DOHH2 (cell line): ENCODE results near the gene RPAP3.
A peak's percentile ranks its signal among the peaks of the same experiment; 100 is the strongest.

Experiments used
- H3F3A ChIP-seq: fragments of 200-600 bp; sonication (generic), shearing (Covaris generic); 2 replicates; pipeline ENCODE4 v1.6.0; 2016; ENCODE audit warnings: antibody characterized with exemption, mild to moderate bottlenecking; ENCODE audit not compliant: control insufficient read depth, insufficient read depth
- H3K27ac ChIP-seq: fragments of 200-600 bp; sonication (generic); 2 replicates; pipeline ENCODE4 v1.5.1; 2014; ENCODE audit warnings: low read depth, mild to moderate bottlenecking, low read length, moderate library complexity
- H3K27me3 ChIP-seq: fragments of 200-600 bp; sonication (generic); 2 replicates; pipeline ENCODE4 v1.6.1; 2014; ENCODE audit warnings: mild to moderate bottlenecking, low read length, mixed read lengths; ENCODE audit not compliant: control insufficient read depth
- H3K36me3 ChIP-seq: fragments of 200-600 bp; sonication (generic); 2 replicates; pipeline ENCODE4 v1.6.1; 2014; ENCODE audit warnings: mild to moderate bottlenecking, low read length, moderate library complexity, mixed read lengths; ENCODE audit not compliant: control insufficient read depth
- H3K4me1 ChIP-seq: fragments of 200-600 bp; sonication (generic); 2 replicates; pipeline ENCODE4 v1.6.1; 2014; ENCODE audit warnings: mild to moderate bottlenecking, low read length, mixed read lengths; ENCODE audit not compliant: control insufficient read depth
- H3K4me2 ChIP-seq: fragments of 200-600 bp; sonication (generic); 2 replicates; pipeline ENCODE4 v1.6.0; 2014; ENCODE audit warnings: mild to moderate bottlenecking, low read length, moderate library complexity
- H3K4me3 ChIP-seq: fragments of 200-600 bp; sonication (generic); 2 replicates; pipeline ENCODE4 v1.5.1; 2014; ENCODE audit warnings: mild to moderate bottlenecking, low read length, mixed read lengths
- H3K79me2 ChIP-seq: fragments of 200-600 bp; sonication (generic); 2 replicates; pipeline ENCODE4 v1.6.1; 2014; ENCODE audit warnings: mild to moderate bottlenecking, low read length, mixed read lengths; ENCODE audit not compliant: control insufficient read depth
- H3K9me2 ChIP-seq: fragments of 200-600 bp; sonication (generic); replicated peaks from 2 replicates; pipeline ENCODE4 v1.6.1; 2014; ENCODE audit warnings: mild to moderate bottlenecking, low read length, mixed read lengths; ENCODE audit not compliant: control insufficient read depth
- H3K9me3 ChIP-seq: fragments of 200-600 bp; sonication (generic); 2 replicates; pipeline ENCODE4 v1.6.1; 2014; ENCODE audit warnings: antibody characterized with exemption, low read length, mixed read lengths; ENCODE audit not compliant: control insufficient read depth, insufficient read depth
- H4K20me1 ChIP-seq: fragments of 200-600 bp; sonication (generic); 2 replicates; pipeline ENCODE4 v1.6.0; 2014; ENCODE audit warnings: low read depth, mild to moderate bottlenecking, antibody characterized with exemption, low read length, moderate library complexity; ENCODE audit not compliant: control insufficient read depth, insufficient read depth
- CTCF ChIP-seq: fragments of 200-600 bp; sonication (generic); IDR thresholded peaks from one replicate; pipeline ENCODE4 v1.5.1; 2014; ENCODE audit warnings: antibody characterized with exemption, mild to moderate bottlenecking, low read depth, low read length; ENCODE audit not compliant: poor library complexity, severe bottlenecking
- EZH2phosphoT487 ChIP-seq: fragments of 200-600 bp; sonication (generic); IDR thresholded peaks from 2 replicates; pipeline ENCODE4 v1.6.1; 2017; ENCODE audit warnings: borderline replicate concordance, mild to moderate bottlenecking, antibody characterized with exemption, low read length, moderate library complexity, mixed read lengths

The RPAP3 gene

GRCh38 chr12:47710278-47710677 lies 4.4 kb upstream of the RPAP3 start:
- Histone ChIP-seq H3K27ac (peak overlapping the region; percentile 85), H3K4me3 (peak overlapping the region; percentile 78), H3K4me1 (peaks cover 42% of the 10 kb centered on the region), H3F3A (peaks cover 25% of the 10 kb centered on the region), H3K9me3 (no peaks in the 10 kb centered on the region), H3K27me3 (no peaks in the 10 kb centered on the region), H3K79me2 (peaks cover 49% of the 10 kb centered on the region), H4K20me1 (no peaks in the 10 kb centered on the region), H3K36me3 (peaks cover 4% of the 10 kb centered on the region; the same call in 1 of the 2 replicates), H3K4me2 (peak overlapping the region; percentile 85), H3K9me2 (no peaks in the 10 kb centered on the region)
- TF ChIP-seq CTCF: no peak
- no peak for TF ChIP-seq EZH2phosphoT487

DNA sequence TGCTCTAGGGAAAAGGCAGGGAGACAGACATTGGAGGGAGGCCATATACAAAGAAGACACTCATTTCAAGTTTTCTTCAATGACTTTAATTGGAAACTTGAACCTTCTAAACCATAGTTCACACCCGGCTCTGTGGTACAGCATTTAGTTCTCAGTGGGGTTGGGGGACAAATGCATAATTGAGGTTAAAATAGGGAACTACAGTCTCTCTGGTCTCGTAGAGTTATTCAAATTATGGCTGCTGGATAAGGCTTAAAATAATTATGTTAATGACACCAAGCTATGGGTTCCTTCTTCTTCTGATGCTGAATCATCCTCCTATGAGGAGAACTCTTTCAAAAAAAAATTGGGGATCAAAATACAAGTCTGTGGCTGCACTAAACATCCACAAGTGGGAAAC lies 3.8 kb upstream of the RPAP3 start:
- no peak for TF ChIP-seq EZH2phosphoT487
- no peak for TF ChIP-seq CTCF
- Histone ChIP-seq H3K4me2 (peak overlapping the region; percentile 85), H3K9me3 (no peaks in the 10 kb centered on the region), H3K4me1 (peaks cover 43% of the 10 kb centered on the region), H3K27ac (peak overlapping the region; percentile 85), H3K4me3 (peak overlapping the region; percentile 78), H3F3A (peaks cover 25% of the 10 kb centered on the region), H3K9me2 (no peaks in the 10 kb centered on the region), H3K79me2 (peaks cover 55% of the 10 kb centered on the region), H3K27me3 (no peaks in the 10 kb centered on the region), H4K20me1 (no peaks in the 10 kb centered on the region), H3K36me3 (peaks cover 4% of the 10 kb centered on the region; the same call in 1 of the 2 replicates)

DNA sequence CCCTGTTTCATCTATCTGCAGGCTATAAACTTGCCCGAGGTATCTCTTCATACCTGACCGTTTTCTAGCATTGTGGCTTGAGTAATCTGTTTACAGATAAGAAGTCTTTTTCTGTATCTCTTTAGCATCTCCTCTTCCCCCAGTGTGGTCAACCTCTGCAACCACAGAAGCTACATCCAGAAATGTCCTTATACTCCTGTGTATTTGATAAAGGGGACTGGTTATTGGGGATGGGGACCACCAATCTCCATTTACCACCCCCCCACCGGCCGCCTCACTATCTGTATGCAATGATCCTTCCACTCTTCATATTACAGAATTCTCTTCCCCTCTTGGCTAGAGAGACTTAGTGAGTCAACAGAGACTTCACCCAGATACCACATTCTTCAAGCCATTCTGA lies 3.4 kb upstream of the RPAP3 start:
- TF ChIP-seq CTCF (no peak), EZH2phosphoT487 (no peak)
- Histone ChIP-seq H3K4me1 (peaks cover 46% of the 10 kb centered on the region), H3K9me3 (no peaks in the 10 kb centered on the region), H3K4me2 (peak overlapping the region; percentile 85), H3K4me3 (peak overlapping the region; percentile 78), H3K9me2 (no peaks in the 10 kb centered on the region), H3K27me3 (no peaks in the 10 kb centered on the region), H3F3A (peaks cover 25% of the 10 kb centered on the region), H3K79me2 (peaks cover 59% of the 10 kb centered on the region), H3K27ac (peak overlapping the region; percentile 85), H4K20me1 (no peaks in the 10 kb centered on the region), H3K36me3 (peaks cover 4% of the 10 kb centered on the region; the same call in 1 of the 2 replicates)
